Parathyroid adenoma (tissue), 2 donors: Measurements from ENCODE around the gene STXBP1.

Experiments used
- H2AFZ ChIP-seq: fragments of 300-600 bp; sonication (generic); one replicate; pipeline ENCODE4 v1.7.0; 2017; ENCODE audit warnings: antibody characterized with exemption, mild to moderate bottlenecking
- H3K27ac ChIP-seq: fragments of 300-600 bp; sonication (generic); one replicate; pipeline ENCODE4 v1.7.0; 2017
- H3K27me3 ChIP-seq: fragments of 300-600 bp; sonication (generic); one replicate; pipeline ENCODE4 v1.7.0; 2017; ENCODE audit warnings: low read length; ENCODE audit not compliant: control insufficient read depth, insufficient read depth
- H3K36me3 ChIP-seq: fragments of 300-600 bp; sonication (generic); one replicate; pipeline ENCODE4 v1.7.0; 2017; ENCODE audit warnings: low read length; ENCODE audit not compliant: control insufficient read depth, insufficient read depth
- H3K4me1 ChIP-seq: fragments of 300-600 bp; sonication (generic); one replicate; pipeline ENCODE4 v1.7.0; 2017; ENCODE audit warnings: control low read depth
- H3K4me2 ChIP-seq: fragments of 300-600 bp; sonication (generic); one replicate; pipeline ENCODE4 v1.7.0; 2017; ENCODE audit warnings: low read length
- H3K4me3 ChIP-seq: fragments of 300-600 bp; sonication (generic); one replicate; pipeline ENCODE4 v1.7.0; 2017; ENCODE audit warnings: low read depth, low read length
- H3K79me2 ChIP-seq: fragments of 300-600 bp; sonication (generic); one replicate; pipeline ENCODE4 v1.7.0; 2017; ENCODE audit warnings: control low read depth
- H3K9ac ChIP-seq: fragments of 300-600 bp; sonication (generic); one replicate; pipeline ENCODE4 v1.7.0; 2017; ENCODE audit warnings: mild to moderate bottlenecking
- H3K9me3 ChIP-seq: fragments of 300-600 bp; sonication (generic); one replicate; pipeline ENCODE4 v1.7.0; 2017; ENCODE audit warnings: low read length; ENCODE audit not compliant: control insufficient read depth
- CTCF ChIP-seq: fragments of 300-600 bp; sonication (generic); IDR thresholded peaks from one replicate; pipeline ENCODE4 v1.7.0; 2017; ENCODE audit warnings: antibody characterized with exemption, mild to moderate bottlenecking
- donor health status: primary hyperparathyroidism.

STXBP1 gene

GRCh38 chr9:127660886-127661741 is 49.0 kb downstream of the STXBP1 start:
- no peak overlapping the region for H3K4me2 ChIP-seq
- no peak for TF ChIP-seq CTCF
- H3K4me3 ChIP-seq, result no peak overlapping the region
- no peaks in the 10 kb centered on the region for H3K4me1 ChIP-seq
- H3K27ac ChIP-seq, result no peak overlapping the region
- H3K79me2 ChIP-seq, result no peaks in the 10 kb centered on the region
- no peak overlapping the region for H2AFZ ChIP-seq
- no peaks in the 10 kb centered on the region for H3K9me3 ChIP-seq
- H3K36me3 ChIP-seq, result no peaks in the 10 kb centered on the region
- H3K27me3 ChIP-seq, result no peaks in the 10 kb centered on the region
- H3K9ac ChIP-seq, result no peak overlapping the region

GRCh38 chr9:127662617-127663016 is 50.5 kb downstream of the STXBP1 start:
- H3K4me3 ChIP-seq, result no peak overlapping the region
- H3K9ac ChIP-seq, result no peak overlapping the region
- H3K4me1 ChIP-seq, result no peaks in the 10 kb centered on the region
- H3K27me3 ChIP-seq, result no peaks in the 10 kb centered on the region
- H3K27ac ChIP-seq, result no peak overlapping the region
- H3K9me3 ChIP-seq, result no peaks in the 10 kb centered on the region
- no peak overlapping the region for H2AFZ ChIP-seq
- no peaks in the 10 kb centered on the region for H3K79me2 ChIP-seq
- no peak for TF ChIP-seq CTCF
- no peak overlapping the region for H3K4me2 ChIP-seq
- no peaks in the 10 kb centered on the region for H3K36me3 ChIP-seq

GRCh38 chr9:127664324-127664677 is 52.2 kb downstream of the STXBP1 start:
- Histone ChIP-seq H3K9ac (no peak overlapping the region), H3K27ac (no peak overlapping the region), H3K36me3 (no peaks in the 10 kb centered on the region)

GRCh38 chr9:127664678-127665507 is 52.8 kb downstream of the STXBP1 start:
- no peak overlapping the region for H3K27ac ChIP-seq
- no peak overlapping the region for H3K9ac ChIP-seq

More at GRCh38 chr9:127664324-127664677, 52.2 kb downstream of the STXBP1 start:
- Histone ChIP-seq H3K4me3 (no peak overlapping the region), H3K4me2 (no peak overlapping the region), H3K9me3 (no peaks in the 10 kb centered on the region), H2AFZ (no peak overlapping the region), H3K27me3 (no peaks in the 10 kb centered on the region), H3K79me2 (no peaks in the 10 kb centered on the region), H3K4me1 (no peaks in the 10 kb centered on the region)
- no peak for TF ChIP-seq CTCF

More at GRCh38 chr9:127664678-127665507, 52.8 kb downstream of the STXBP1 start:
- H3K4me2 ChIP-seq, result no peak overlapping the region
- TF ChIP-seq CTCF, result no peak
- H3K36me3 ChIP-seq, result no peaks in the 10 kb centered on the region
- H3K4me3 ChIP-seq, result no peak overlapping the region
- no peaks in the 10 kb centered on the region for H3K79me2 ChIP-seq
- H2AFZ ChIP-seq, result no peak overlapping the region
- no peaks in the 10 kb centered on the region for H3K27me3 ChIP-seq
- H3K4me1 ChIP-seq, result no peaks in the 10 kb centered on the region
- H3K9me3 ChIP-seq, result no peaks in the 10 kb centered on the region
